Ovary (tissue), 3 donors: Measurements from ENCODE around the gene MRPL55.

Experiments used
- POLR2A ChIP-seq: fragments of 450-650 bp; IDR thresholded peaks from one replicate; pipeline ENCODE4 v1.6.1; 2017; ENCODE audit warnings: antibody characterized with exemption, mild to moderate bottlenecking, moderate library complexity
- TF ChIP-seq, protein P1 (sequence below), 3 donors: fragments of 450-650 bp in 2 of 3; fragments of 200-600 bp in 1 of 3; IDR thresholded peaks; one replicate each; pipeline versions ENCODE4 v1.5.1 to v1.8.0; 2016 to 2022; ENCODE audit warnings: antibody characterized with exemption in 3 of 3, mild to moderate bottlenecking in 1 of 3
- donor health status: DM: no; HTN: no; CAD: no.

- TF ChIP-seq, protein P1, sequence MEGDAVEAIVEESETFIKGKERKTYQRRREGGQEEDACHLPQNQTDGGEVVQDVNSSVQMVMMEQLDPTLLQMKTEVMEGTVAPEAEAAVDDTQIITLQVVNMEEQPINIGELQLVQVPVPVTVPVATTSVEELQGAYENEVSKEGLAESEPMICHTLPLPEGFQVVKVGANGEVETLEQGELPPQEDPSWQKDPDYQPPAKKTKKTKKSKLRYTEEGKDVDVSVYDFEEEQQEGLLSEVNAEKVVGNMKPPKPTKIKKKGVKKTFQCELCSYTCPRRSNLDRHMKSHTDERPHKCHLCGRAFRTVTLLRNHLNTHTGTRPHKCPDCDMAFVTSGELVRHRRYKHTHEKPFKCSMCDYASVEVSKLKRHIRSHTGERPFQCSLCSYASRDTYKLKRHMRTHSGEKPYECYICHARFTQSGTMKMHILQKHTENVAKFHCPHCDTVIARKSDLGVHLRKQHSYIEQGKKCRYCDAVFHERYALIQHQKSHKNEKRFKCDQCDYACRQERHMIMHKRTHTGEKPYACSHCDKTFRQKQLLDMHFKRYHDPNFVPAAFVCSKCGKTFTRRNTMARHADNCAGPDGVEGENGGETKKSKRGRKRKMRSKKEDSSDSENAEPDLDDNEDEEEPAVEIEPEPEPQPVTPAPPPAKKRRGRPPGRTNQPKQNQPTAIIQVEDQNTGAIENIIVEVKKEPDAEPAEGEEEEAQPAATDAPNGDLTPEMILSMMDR (IDR thresholded peaks at IDR 0.05), result no peak
- no peak for TF ChIP-seq POLR2A
Measured at GRCh38 chr1:228068359-228068758, 40.7 kb downstream of the MRPL55 start.
